AML-193 (cell line): ENCODE results near the gene SPIRE1.
"Not testable (repeated sequence)": the region's sequence is repeated elsewhere in the genome, so short reads cannot be mapped to it uniquely, and the experiment has no call there.

Experiments
- DNase-seq, 2 experiments: peaks; one replicate each; lab custom pipeline; 2025; lab: John Stamatoyannopoulos, UW

Gene SPIRE1

DNA sequence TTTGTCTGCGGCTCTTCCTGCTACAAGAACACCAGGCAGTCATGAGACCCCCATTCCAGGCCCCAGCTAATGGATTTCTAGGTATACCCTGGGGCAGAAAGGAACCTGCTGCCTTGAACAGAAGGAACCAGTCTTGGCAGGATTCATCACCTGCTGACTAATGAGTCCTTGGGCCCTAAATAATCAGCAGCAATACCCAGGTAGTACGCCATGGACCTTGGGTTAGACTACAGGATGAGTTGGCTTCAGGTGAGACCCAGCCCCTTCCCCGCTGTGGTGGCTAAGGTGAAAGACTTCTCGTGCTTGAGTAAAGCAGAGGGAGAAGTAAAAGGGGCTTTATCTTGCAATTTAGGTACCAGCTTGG, 105.0 kb downstream of the SPIRE1 start:
- DNase-seq, result no peak

DNA sequence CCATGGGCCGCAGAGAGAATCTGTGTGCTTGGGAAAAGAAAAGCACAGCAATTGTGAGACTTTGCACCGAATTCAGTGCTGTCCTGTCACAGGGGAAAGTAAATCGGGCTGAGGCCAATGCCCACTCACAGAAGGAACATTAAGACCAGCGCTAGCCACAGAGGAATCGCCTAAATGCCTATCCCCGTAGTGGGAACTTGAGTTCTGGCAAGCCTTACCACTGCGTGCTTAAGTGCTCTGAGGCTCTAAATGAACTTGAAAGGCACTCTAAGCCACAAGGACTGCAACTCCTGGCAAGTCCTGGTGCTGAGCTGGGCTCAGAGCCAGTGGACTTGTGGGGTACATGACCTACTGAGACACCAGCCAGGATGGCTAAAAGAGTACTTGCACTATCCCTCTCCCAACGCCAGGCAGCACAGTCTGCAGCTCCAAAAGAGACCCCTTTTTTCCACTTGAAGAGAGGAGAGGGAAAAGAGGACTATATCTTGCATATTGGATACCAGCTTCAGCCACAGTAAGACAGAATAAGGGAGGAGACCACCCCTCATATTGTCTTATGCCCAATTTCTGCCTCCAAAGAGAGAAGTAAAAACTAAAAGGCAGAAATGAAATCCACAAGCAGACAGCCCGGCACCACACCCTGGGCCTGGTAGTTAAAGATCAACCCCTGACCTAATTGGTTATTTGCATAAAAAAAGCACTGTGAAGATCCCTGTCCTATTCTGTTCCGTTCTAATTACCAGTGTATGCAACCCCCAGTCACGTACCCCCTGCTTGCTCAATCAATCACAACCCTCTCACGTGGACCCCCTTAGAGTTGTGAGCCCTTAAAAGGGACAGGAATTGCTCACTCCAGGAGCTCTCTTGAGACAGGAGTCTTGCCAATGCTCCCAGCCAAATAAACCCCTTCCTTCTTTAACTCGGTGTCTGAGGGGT, 105.7 kb downstream of the SPIRE1 start:
- DNase-seq, result not testable (repeated sequence)

DNA sequence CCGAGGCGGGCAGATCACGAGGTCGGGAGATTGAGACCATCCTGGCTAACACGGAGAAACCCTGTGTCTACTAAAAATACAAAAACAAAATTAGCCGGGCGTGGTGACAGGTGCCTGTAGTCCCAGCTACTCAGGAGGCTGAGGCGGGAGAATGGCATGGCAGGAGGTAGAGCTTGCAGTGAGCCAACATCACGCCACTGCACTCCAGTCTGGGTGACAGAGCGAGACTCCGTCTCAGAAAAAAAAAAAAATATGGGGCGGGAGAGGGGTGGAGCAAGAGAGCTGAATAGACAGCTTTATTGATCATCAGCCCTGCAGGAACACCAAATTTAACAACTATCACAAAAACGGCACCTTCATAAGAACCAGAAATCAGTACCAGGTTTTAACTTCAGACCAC, 106.4 kb downstream of the SPIRE1 start:
- not testable (repeated sequence) for DNase-seq

DNA sequence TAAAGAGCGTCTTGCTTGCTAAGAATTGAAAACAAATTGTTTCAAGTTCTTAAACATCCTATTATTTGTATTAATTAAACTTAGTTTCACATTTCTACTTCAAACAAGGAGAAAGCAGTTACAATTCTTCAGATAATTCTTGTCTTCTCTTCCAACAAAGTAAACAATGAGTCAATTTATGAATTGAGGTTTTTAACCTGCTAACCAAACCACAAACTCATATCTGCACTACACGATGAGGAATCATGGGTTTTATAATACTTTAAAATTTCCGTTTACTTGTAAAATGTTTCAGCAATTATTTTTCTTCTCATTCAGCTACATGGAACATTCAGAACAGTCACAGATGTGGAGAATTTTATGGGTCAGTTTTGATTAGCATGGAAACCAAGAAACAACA, 114.2 kb downstream of the SPIRE1 start:
- DNase-seq, result no peak

DNA sequence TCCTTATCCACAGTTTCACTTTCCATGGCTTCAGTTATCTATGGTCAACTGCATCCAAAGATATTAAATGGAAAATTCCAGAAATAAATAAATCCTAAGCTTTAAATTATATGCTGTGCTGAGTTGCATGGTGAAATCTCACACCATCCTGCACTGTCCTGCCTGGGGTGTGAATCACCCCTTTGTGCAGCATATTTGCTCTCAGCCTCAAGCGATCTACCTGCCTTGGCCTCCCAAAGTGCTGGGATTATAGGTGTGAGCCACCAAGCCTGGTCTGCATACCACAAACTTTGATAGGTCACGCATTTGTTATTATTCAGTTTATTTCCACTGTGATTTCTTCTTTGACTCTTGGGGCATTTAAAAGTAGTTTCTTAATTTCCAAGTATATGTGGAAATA, 117.2 kb downstream of the SPIRE1 start:
- no peak for DNase-seq

DNA sequence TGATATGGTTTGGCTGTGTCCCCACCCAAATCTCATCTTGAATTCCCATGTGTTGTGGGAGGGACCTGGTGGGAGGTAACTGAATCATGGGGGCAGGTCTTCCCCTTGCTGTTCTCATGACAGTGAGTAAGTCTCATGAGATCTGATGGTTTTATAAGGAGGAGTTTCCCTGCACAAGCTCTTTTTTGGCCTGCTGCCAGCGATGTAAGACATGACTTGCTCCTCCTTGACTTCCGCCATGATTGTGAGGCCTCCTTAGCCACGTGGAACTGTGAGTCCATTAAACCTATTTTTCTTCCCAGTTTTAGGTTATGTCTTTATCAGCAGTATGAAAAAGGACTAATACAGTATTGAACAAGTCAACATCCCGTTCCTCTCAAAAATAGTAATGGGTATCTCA, 118.7 kb downstream of the SPIRE1 start:
- not testable (repeated sequence) for DNase-seq

DNA sequence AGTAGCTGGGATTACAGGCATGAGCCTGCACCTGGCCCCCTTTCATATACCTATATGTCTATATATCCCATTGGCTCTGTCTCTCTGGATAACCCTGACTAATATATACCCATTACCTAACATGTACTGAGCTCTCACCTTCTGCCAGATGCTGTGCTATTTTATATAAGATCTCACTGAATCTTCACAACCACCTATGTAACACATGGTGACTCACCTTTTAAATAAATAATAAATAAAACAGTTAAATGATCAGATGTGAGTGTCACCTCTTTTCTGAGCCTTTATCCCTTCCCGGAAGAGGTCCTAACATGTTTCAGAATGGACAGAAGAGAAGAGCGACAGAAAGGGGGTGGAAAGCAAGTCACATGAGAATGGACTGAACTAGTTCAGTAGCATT, 123.1 kb downstream of the SPIRE1 start:
- DNase-seq, result no peak

DNA sequence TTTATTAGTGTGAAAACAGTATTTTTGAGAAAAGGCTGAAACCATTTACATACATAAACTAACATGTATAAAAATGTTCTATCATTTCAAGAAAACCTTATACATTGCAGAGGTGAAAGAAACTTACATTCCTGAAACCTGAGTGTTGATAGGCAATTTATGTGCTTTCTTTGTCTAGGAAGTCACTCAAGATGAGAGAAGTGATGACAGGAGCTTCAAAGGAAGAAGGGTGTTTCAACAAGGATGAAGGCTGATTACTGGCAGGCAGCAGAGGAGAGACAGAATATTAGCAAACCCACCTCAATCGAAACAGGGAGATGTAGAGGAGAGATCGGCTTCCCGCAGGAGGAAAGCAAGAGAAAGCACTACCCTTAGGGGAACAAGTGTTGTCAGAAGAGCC, 125.2 kb downstream of the SPIRE1 start:
- DNase-seq, result no peak

DNA sequence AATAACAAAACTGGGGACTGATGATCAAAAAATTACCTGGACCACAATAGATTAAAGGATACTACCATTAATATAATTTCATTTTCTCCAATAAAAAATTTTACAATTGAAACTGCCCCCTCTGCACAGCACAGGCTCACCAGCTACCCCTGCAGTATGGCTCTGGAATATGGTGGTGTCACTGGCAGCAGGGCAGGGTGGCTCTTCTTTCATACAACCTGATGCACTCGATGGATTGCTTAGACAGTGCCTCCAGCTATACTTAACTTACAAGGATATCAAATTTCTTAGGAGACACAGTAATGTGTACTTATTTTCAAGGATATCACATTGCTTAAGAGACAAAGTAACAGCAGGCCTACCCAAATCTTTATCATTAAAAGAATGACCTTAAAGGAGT, 126.2 kb downstream of the SPIRE1 start:
- no peak for DNase-seq

DNA sequence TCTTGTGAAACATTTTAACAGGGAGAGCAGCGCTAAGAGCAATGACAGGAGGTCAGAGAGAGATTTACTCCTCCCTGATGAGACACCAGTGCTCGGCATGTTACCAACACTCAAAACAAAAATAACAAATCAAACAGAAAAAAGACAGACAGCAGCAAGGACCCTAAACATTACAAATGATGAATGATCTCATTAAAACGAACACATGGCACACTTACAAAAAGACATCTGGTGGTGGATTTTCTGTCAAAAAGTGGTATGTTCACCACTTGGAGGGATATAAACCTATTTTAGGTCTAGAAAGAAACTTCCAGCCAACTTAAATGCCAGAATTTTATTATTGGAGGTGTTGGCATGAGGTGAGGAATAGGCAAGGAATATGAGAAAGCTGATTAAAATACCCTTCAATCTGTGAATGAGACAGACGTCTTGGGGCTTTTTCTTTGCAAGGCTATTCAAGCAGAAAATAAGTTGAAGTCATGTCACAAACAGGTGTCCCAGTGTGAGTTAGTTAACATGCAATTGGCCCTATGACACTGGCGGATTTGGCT, 137.4 kb downstream of the SPIRE1 start:
- DNase-seq, result no peak

DNA sequence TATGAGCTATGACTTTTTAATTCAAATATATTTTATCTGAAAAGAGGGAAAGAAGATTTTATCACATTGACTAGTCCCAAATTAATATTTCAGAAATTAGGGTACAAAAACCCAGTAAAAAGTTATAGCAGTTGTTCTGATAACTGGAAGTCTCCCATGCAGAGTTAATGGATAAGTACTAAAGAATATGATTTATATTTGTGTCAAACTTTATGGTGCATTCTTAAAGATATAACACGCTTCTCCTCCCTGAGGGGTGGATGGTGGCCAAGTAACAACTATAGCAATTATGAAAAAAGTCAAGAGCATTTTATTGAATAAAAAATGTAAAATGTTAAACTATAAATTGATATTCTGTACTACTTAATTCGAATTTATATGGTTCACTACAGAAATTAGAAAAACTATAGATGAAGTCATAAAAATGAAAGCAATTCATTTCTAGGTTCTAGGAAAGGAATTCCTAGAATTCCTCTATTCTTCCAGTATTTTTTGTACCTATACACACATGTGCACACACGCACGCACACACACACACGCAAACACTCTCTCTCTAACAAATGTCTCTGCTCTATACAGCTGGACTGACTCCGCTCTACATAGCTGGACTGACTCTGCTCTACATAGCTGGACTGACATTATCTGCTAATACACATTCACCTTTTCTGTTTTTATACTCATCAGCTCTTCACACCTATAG, 138.9 kb downstream of the SPIRE1 start:
- DNase-seq, result no peak

DNA sequence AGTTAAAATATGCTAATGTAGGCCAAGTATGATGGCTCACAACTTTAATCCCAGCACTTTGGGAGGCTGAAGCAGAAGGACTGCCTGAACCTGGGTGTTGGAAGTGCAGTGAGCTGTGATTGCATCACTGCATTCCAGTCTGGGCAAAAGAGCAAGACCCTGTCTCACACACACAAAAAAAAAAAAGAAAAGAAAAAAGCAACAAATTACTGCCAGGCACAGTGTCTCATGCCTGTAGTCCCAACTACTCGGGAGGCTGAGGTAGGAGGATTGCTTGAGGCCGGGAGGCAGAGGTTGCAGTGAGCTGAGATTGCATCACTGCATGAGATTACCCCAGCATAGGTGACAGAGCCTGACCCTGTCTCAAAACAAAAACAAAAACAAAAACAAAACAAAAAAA, 139.6 kb downstream of the SPIRE1 start:
- no peak for DNase-seq

DNA sequence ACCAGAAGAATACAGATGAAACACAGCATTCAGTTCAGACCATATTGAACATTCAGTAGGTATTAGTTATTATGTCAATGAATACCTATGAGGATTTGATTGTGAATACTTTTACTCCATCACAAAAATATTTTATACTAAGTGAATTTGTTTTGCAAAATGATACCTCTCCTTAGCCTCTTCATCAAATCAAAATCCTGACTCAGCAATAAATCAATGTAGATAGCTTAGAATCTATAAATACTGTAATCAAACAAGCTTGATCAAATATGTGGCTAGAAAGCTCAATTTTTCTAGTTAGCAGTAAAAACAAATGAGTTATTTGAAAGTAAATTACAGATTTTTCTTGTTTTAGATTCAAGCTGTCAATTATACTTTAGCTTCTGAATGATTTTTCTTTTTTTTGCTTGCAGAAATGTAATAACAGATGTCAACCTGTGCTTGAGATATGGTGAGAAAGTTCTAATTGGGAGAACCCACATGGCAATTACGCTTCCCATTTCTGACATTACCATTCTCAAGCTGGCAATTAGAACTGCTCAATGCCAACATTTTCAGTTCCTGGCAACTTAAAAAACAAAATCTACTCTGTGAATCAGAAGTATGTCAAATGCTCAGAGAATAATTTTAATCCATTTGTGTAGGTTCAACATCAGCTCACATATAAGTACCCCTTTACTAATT, 140.6 kb downstream of the SPIRE1 start:
- no peak for DNase-seq

DNA sequence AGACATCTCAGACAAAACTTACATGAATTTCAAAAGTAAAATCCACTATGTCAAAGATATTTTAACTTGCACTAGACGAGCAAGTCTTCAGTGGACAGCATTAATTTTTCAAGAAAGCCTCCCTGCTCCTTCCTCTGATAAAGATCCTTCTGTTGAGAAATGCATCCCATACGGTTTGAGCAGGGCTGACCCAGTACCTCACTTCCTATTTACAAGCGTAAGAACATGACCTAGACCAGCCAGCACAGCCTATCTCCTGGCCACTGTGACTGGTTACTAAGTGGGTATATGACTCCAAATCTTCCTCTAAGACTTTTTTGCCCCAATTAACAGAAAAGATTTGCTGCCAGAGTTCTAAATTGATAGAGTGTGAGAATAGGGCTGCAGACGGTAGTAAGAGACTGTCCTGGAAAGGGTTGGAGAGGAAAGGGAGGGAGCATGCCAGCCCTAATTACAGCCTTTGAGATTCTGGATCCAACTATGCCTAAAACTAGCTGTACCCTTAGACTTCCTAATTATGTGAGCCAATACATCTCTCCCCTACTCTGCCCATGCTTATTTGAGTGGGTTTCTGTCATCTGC, 141.8 kb downstream of the SPIRE1 start:
- DNase-seq, result no peak

DNA sequence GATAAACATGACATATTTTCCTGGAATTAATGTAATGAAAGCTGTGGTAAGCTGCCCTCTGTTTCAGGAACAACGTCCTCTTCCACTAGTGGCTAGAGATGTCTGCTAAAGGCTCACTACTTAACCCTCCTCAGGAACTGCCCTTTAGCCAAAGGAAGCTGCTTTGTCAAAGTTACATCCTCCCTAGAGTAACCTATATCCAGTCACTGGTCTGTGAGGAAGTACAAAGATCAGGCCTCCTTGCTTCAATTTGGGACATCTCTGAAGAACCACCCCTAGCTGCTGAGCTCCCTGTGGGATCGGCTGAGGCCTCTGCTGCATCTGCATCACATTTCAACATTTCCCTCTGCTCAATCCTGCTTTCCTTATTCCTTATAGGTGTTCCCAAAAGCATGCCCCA, 142.4 kb downstream of the SPIRE1 start:
- no peak for DNase-seq

DNA sequence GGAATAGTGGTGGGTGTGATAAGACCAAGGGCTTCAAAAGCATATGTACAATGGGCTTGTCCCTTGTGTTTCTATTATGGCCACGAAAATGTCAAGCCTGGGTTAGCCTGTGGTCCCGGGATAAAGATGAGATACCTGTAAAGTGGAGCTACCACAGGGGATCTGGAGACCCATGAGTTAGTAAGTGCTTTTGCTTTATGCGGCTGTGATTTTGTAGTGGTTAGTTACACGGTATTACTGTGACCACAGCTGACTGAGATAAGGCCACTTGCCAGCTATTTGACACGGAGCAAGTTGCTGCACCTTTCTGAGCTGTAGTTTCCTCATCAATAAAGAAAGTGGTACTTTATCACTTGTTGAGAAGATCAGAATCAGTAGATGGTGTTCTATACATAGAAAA, 150.9 kb downstream of the SPIRE1 start:
- DNase-seq, result no peak

DNA sequence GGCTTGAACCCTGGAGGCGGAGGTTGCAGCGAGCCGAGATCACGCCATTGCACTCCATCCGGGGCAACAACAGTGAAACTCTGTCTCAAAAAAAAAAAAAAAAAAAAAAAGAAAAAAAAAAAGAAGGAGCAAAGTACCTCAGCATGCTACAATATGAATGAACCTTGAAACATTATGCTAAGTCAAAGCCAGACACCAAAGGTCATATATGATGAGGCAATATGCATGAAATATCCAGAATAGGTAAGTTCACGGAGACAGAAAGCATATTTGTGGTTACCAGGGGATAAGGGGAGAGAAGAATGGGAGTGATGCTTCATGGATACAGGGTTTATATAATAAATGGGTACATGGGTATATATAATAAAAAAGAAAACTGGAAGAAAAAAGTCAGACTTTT, 156.9 kb downstream of the SPIRE1 start:
- no peak for DNase-seq

DNA sequence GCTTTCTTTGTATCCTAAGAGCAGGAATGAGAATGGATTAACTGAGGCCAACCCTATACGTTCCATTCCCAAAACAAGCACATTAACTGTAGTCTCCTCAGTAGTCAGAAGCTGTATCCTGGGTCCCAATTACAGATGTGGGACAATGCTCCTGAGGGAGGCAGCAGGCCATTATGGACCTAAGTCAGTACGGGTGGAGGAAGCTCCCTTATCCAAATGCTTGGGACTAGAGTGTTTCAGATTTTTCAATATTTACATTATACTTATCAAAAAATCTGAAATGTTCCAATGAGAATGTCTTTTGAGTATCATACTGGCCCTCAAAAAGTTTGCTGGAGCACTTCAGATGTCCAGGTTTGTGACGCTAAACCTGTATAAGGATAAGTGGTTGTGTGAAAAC, 160.1 kb downstream of the SPIRE1 start:
- DNase-seq, result no peak

DNA sequence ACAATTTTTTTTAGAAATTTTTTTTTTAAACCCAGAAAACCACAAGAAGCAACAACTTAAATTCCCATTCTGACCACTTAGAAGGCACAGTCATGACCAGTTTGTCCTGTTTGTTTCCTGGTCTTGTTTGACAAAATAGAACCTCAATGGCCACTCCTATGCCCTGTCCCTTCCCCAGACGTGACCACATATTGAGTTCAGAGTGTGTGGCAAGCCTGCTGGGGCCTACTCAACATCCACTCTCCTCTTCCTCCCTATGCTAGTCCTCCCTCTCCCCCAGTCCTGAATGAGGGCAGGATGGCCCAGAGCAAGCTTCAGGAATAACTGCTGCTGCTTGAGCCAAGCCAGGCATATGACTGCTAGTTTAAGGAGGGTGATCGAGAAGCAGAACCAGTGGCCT, 160.6 kb downstream of the SPIRE1 start:
- no peak for DNase-seq

DNA sequence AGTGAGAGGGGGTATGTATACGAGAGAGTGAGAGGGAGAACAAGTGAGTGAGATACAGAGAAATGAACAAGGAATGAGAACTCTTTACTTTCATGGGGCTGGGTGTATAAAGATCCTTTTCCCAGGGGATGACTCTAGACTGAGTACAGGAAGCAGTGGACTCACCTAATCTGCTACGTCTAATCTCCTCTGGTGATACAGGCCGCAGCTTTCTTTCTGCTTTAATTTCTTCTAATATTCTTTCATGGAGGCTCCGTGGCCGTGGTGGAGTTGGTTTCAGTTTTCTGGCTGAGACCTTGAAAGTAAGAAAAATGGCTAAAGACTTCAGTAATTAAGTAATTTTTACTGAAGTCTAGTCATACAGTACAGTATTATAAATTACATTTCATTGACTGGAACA, 165.0 kb downstream of the SPIRE1 start:
- no peak for DNase-seq

DNA sequence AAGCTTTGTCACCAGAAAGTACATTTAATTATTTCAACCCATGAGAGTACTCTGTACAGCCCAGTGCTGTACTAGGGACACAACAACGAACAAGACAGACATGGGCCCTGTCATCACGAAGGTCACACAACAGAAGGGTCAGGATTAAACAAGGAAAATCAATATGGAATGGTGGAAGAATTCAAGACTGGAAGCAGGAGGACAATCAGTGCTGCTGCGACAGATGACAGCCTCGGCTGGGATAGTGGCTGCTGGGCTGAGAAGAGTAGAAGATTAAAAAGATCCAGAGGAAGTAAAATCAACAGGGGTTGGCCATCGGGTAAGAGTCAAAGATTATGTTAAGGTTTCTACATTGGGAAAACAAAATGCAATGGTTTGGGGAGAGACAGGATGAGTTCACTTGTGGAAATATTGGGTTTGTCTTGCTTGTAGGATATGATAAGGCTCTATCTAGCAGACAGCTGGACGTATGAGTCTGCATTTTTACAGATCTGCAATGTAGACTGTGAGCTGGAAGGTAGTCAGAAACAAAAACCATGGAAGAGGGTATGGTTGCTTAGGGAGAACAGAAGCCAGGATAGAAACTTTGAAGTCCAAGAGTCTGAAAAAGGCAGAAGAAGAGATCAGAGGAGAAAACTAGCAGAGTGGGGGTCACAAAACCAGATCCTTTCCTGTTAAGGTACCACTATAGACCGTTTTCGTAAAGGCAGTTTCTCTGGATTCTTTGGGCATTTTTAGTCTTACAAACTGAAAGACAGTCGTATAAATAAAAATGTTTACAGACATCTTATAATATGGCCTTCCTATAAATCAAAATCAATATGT, 166.1 kb downstream of the SPIRE1 start:
- DNase-seq, result no peak
